GM23338 (cell line): ENCODE results near the gene RPL32. TPM values are rescaled to one million over a fixed set of nuclear protein-coding genes. Genes with fewer than 3 reads are reported as not detected.

Experiments
- ATAC-seq: fragments of 200-7000 bp; cut with Tn5 transposase; 3 replicates; pipeline ENCODE4 v1.9.1; 2020
- DNase-seq: peaks from one replicate; pipeline ENCODE4 v3.0.0-alpha.2; 2015; ENCODE audit warnings: low spot score
- H2AFZ ChIP-seq: fragments of 200-600 bp; sonication (generic); 2 replicates; pipeline ENCODE4 v1.8.0; 2016; ENCODE audit warnings: antibody characterized with exemption, mild to moderate bottlenecking, moderate library complexity
- H3F3A ChIP-seq: fragments of 200-600 bp; sonication (generic); replicated peaks from 2 replicates; pipeline ENCODE4 v1.8.0; 2017; ENCODE audit warnings: antibody characterized with exemption, mixed run types, low read depth
- H3K27ac ChIP-seq: fragments of 200-600 bp; sonication (generic); 2 replicates; pipeline ENCODE4 v1.6.1; 2016; ENCODE audit warnings: low read depth
- H3K27me3 ChIP-seq: fragments of 200-600 bp; sonication (generic); 2 replicates; pipeline ENCODE4 v1.8.0; 2016; ENCODE audit warnings: mild to moderate bottlenecking, mixed run types, moderate library complexity; ENCODE audit not compliant: insufficient read depth
- H3K36me3 ChIP-seq: fragments of 200-600 bp; sonication (generic); 2 replicates; pipeline ENCODE4 v1.8.0; 2016; ENCODE audit warnings: mild to moderate bottlenecking; ENCODE audit not compliant: insufficient read depth
- H3K4me1 ChIP-seq: fragments of 200-600 bp; sonication (generic); 2 replicates; pipeline ENCODE4 v1.8.0; 2016; ENCODE audit warnings: mild to moderate bottlenecking, moderate library complexity; ENCODE audit not compliant: insufficient read depth
- H3K4me2 ChIP-seq: fragments of 200-600 bp; sonication (generic); 2 replicates; pipeline ENCODE4 v1.7.1; 2017; ENCODE audit warnings: mixed run types
- H3K4me3 ChIP-seq: fragments of 200-600 bp; sonication (generic); 2 replicates; pipeline ENCODE4 v1.6.1; 2016; ENCODE audit warnings: mixed run types
- H3K79me2 ChIP-seq: fragments of 200-600 bp; sonication (generic); replicated peaks from 2 replicates; pipeline ENCODE4 v1.8.0; 2017; ENCODE audit warnings: mild to moderate bottlenecking; ENCODE audit not compliant: insufficient read depth
- H3K9me2 ChIP-seq: fragments of 200-600 bp; sonication (generic); 2 replicates; pipeline ENCODE4 v1.8.0; 2017; ENCODE audit not compliant: insufficient read depth
- H4K20me1 ChIP-seq: fragments of 200-600 bp; sonication (generic); replicated peaks from 2 replicates; pipeline ENCODE4 v1.8.0; 2017; ENCODE audit warnings: mild to moderate bottlenecking; ENCODE audit not compliant: insufficient read depth
- H3K27ac Mint-ChIP-seq: 2 replicates; pipeline ENCODE4 v1.8.0; 2020; ENCODE audit warnings: inconsistent platforms, mild to moderate bottlenecking, moderate library complexity, mixed read lengths
- H3K27me3 Mint-ChIP-seq: 3 replicates; pipeline ENCODE4 v1.8.0; 2022; ENCODE audit warnings: low read depth, mild to moderate bottlenecking, moderate library complexity, mixed read lengths, inconsistent platforms; ENCODE audit not compliant: insufficient read depth, poor library complexity
- H3K36me3 Mint-ChIP-seq: 3 replicates; pipeline ENCODE4 v1.8.0; 2021; ENCODE audit warnings: low read depth, mild to moderate bottlenecking, inconsistent platforms, moderate library complexity, mixed read lengths
- H3K4me1 Mint-ChIP-seq: 3 replicates; pipeline ENCODE4 v1.8.0; 2020; ENCODE audit warnings: mild to moderate bottlenecking, inconsistent platforms, mixed read lengths
- H3K4me3 Mint-ChIP-seq: 3 replicates; pipeline ENCODE4 v1.8.0; 2021; ENCODE audit warnings: moderate library complexity, mild to moderate bottlenecking, inconsistent platforms, mixed read lengths
- H3K9me3 Mint-ChIP-seq: 3 replicates; pipeline ENCODE4 v1.8.0; 2020; ENCODE audit warnings: moderate library complexity, mild to moderate bottlenecking, inconsistent platforms, mixed read lengths
- EZH2phosphoT487 ChIP-seq: fragments of 200-600 bp; sonication (generic); IDR thresholded peaks from one replicate; pipeline ENCODE4 v1.8.1; 2018; ENCODE audit warnings: antibody characterized with exemption; ENCODE audit not compliant: unreplicated experiment
- JUNB ChIP-seq: IDR thresholded peaks from one replicate; pipeline ENCODE4 v1.6.1; 2016; ENCODE audit warnings: antibody characterized with exemption; ENCODE audit not compliant: unreplicated experiment
- NANOG ChIP-seq: IDR thresholded peaks from 2 replicates; pipeline ENCODE4 v1.6.1; 2016; ENCODE audit warnings: antibody characterized with exemption, borderline replicate concordance
- POLR2AphosphoS5 ChIP-seq: IDR thresholded peaks from 2 replicates; pipeline ENCODE4 v1.6.1; 2016; ENCODE audit warnings: antibody characterized with exemption, low read depth
- polyA plus RNA-seq: library from polyadenylated mRNA; unstranded; fragments of >200 nt; fragmentation: Nextera tagmentation; extraction: Ambion mirVana; gene quantifications from 2 replicates; pipeline ENCODE4 v1.2.1, GENCODE V29; 2016
- total RNA-seq: library from RNA; depleted of rRNA; stranded (reverse); fragments of >200 nt; shearing (Covaris generic); gene quantifications from 2 replicates; pipeline ENCODE4 v1.2.3, GENCODE V29; 2014
- TF ChIP-seq, protein P1 (sequence below), 2 experiments: fragments of 200-600 bp in 1 of 2; sonication (generic) in 1 of 2; conservative IDR thresholded peaks; 2 replicates each; pipeline versions ENCODE4 v1.5.1 to v1.6.1; 2016 to 2017; ENCODE audit warnings: antibody characterized with exemption in 2 of 2, low read depth in 2 of 2, mild to moderate bottlenecking in 2 of 2, moderate library complexity in 1 of 2
- TF ChIP-seq, protein P2 (sequence below): fragments of 250-450 bp; sonication (Bioruptor Pico); IDR thresholded peaks from 2 replicates; pipeline ENCODE4 v1.5.0; 2020; ENCODE audit warnings: mild to moderate bottlenecking, moderate library complexity
- TF ChIP-seq, protein P3 (sequence below): IDR thresholded peaks from one replicate; pipeline ENCODE4 v1.6.1; 2018; ENCODE audit warnings: antibody characterized with exemption; ENCODE audit not compliant: unreplicated experiment

RPL32 gene
- total and polyA plus RNA-seq, 2 experiments from 2014 or later: 561 to 2,550 TPM

DNA sequence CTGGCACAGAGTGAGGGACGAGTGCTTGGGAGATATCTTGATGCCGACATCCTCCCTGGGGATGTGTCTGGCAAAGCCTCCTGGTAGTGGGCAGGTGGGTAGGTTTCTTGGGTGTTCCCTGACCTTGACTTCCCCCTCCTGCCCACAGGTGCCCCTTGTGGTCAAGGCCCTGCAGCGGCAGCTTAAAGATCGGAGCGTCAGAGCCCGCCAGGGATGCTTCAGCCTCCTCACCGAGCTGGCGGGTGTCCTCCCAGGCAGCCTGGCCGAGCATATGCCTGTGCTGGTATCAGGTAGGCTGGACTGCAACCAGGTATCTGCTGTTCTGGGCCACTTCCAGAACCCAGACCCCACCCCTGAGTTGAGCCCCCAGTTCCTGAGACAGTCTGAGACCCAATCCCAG, 25.6 kb downstream of the RPL32 start:
- no peak overlapping the region for H3K4me3 ChIP-seq
- no peaks in the 10 kb centered on the region for H3K27me3 ChIP-seq
- H3K27ac ChIP-seq: no peak overlapping the region
- no peak overlapping the region for H3K27ac Mint-ChIP-seq
- DNase-seq (peak; percentile 66), ATAC-seq (peak; percentile 68)
- no peaks in the 10 kb centered on the region for H3K79me2 ChIP-seq
- H3K4me3 Mint-ChIP-seq: no peak overlapping the region
- peaks cover 5% of the 10 kb centered on the region for H3K4me1 ChIP-seq
- no peak overlapping the region for H3K4me2 ChIP-seq
- no peaks in the 10 kb centered on the region for H4K20me1 ChIP-seq
- H3K9me2 ChIP-seq: no peaks in the 10 kb centered on the region
- H2AFZ ChIP-seq: no peak overlapping the region
- H3K4me1 Mint-ChIP-seq: peaks cover 3% of the 10 kb centered on the region
- H3K9me3 Mint-ChIP-seq: no peaks in the 10 kb centered on the region
- H3K36me3 Mint-ChIP-seq: peaks cover 8% of the 10 kb centered on the region; the same call in 2 of the 3 replicates
- no peaks in the 10 kb centered on the region for H3K36me3 ChIP-seq
- TF ChIP-seq, protein P1, sequence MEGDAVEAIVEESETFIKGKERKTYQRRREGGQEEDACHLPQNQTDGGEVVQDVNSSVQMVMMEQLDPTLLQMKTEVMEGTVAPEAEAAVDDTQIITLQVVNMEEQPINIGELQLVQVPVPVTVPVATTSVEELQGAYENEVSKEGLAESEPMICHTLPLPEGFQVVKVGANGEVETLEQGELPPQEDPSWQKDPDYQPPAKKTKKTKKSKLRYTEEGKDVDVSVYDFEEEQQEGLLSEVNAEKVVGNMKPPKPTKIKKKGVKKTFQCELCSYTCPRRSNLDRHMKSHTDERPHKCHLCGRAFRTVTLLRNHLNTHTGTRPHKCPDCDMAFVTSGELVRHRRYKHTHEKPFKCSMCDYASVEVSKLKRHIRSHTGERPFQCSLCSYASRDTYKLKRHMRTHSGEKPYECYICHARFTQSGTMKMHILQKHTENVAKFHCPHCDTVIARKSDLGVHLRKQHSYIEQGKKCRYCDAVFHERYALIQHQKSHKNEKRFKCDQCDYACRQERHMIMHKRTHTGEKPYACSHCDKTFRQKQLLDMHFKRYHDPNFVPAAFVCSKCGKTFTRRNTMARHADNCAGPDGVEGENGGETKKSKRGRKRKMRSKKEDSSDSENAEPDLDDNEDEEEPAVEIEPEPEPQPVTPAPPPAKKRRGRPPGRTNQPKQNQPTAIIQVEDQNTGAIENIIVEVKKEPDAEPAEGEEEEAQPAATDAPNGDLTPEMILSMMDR (conservative IDR thresholded peaks at IDR 0.05; ENCODE audit: low read depth in 2 of 2): peak; percentile 38 to 61
- no peak for TF ChIP-seq EZH2phosphoT487
- TF ChIP-seq, protein P2, sequence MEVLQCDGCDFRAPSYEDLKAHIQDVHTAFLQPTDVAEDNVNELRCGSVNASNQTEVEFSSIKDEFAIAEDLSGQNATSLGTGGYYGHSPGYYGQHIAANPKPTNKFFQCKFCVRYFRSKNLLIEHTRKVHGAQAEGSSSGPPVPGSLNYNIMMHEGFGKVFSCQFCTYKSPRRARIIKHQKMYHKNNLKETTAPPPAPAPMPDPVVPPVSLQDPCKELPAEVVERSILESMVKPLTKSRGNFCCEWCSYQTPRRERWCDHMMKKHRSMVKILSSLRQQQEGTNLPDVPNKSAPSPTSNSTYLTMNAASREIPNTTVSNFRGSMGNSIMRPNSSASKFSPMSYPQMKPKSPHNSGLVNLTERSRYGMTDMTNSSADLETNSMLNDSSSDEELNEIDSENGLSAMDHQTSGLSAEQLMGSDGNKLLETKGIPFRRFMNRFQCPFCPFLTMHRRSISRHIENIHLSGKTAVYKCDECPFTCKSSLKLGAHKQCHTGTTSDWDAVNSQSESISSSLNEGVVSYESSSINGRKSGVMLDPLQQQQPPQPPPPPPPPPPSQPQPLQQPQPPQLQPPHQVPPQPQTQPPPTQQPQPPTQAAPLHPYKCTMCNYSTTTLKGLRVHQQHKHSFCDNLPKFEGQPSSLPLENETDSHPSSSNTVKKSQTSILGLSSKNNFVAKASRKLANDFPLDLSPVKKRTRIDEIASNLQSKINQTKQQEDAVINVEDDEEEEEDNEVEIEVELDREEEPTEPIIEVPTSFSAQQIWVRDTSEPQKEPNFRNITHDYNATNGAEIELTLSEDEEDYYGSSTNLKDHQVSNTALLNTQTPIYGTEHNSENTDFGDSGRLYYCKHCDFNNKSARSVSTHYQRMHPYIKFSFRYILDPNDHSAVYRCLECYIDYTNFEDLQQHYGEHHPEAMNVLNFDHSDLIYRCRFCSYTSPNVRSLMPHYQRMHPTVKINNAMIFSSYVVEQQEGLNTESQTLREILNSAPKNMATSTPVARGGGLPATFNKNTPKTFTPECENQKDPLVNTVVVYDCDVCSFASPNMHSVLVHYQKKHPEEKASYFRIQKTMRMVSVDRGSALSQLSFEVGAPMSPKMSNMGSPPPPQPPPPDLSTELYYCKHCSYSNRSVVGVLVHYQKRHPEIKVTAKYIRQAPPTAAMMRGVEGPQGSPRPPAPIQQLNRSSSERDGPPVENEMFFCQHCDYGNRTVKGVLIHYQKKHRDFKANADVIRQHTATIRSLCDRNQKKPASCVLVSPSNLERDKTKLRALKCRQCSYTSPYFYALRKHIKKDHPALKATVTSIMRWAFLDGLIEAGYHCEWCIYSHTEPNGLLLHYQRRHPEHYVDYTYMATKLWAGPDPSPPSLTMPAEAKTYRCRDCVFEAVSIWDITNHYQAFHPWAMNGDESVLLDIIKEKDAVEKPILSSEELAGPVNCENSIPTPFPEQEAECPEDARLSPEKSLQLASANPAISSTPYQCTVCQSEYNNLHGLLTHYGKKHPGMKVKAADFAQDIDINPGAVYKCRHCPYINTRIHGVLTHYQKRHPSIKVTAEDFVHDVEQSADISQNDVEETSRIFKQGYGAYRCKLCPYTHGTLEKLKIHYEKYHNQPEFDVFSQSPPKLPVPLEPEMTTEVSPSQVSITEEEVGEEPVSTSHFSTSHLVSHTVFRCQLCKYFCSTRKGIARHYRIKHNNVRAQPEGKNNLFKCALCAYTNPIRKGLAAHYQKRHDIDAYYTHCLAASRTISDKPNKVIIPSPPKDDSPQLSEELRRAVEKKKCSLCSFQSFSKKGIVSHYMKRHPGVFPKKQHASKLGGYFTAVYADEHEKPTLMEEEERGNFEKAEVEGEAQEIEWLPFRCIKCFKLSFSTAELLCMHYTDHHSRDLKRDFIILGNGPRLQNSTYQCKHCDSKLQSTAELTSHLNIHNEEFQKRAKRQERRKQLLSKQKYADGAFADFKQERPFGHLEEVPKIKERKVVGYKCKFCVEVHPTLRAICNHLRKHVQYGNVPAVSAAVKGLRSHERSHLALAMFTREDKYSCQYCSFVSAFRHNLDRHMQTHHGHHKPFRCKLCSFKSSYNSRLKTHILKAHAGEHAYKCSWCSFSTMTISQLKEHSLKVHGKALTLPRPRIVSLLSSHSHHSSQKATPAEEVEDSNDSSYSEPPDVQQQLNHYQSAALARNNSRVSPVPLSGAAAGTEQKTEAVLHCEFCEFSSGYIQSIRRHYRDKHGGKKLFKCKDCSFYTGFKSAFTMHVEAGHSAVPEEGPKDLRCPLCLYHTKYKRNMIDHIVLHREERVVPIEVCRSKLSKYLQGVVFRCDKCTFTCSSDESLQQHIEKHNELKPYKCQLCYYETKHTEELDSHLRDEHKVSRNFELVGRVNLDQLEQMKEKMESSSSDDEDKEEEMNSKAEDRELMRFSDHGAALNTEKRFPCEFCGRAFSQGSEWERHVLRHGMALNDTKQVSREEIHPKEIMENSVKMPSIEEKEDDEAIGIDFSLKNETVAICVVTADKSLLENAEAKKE (CRISPR knock-in tag): no peak
- H3K27me3 Mint-ChIP-seq: peaks cover 13% of the 10 kb centered on the region
- no peaks in the 10 kb centered on the region for H3F3A ChIP-seq

DNA sequence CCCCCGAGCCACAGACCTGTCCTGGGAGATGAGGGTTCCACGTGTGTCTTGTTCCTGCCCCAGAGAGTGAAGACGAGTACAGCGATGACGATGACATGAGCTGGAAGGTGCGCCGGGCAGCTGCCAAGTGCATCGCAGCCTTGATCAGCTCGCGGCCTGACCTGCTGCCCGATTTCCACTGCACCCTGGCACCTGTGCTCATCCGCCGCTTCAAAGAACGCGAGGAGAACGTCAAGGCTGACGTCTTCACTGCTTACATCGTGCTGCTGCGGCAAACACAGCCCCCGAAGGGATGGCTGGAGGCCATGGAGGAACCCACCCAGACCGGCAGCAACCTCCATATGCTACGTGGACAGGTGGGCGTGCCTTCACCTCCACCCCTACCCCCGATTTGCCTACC, 26.3 kb downstream of the RPL32 start:
- Histone ChIP-seq H3K36me3 (no peaks in the 10 kb centered on the region), H3K79me2 (no peaks in the 10 kb centered on the region), H3K27ac (no peak overlapping the region), H3F3A (no peaks in the 10 kb centered on the region), H3K4me2 (no peak overlapping the region), H3K4me1 (peaks cover 8% of the 10 kb centered on the region), H3K9me2 (no peaks in the 10 kb centered on the region), H3K4me3 (no peak overlapping the region), H3K27me3 (no peaks in the 10 kb centered on the region), H2AFZ (no peak overlapping the region), H4K20me1 (no peaks in the 10 kb centered on the region)
- no peak overlapping the region for H3K27ac Mint-ChIP-seq
- H3K4me1 Mint-ChIP-seq: peaks cover 7% of the 10 kb centered on the region
- H3K9me3 Mint-ChIP-seq: no peaks in the 10 kb centered on the region
- ATAC-seq (no peak), DNase-seq (no peak)
- H3K36me3 Mint-ChIP-seq: peaks cover 8% of the 10 kb centered on the region; the same call in 2 of the 3 replicates
- H3K27me3 Mint-ChIP-seq: peaks cover 13% of the 10 kb centered on the region
- H3K4me3 Mint-ChIP-seq: no peak overlapping the region
- TF ChIP-seq POLR2AphosphoS5 (no peak), JUNB (no peak), NANOG (no peak)
- TF ChIP-seq, protein P3, sequence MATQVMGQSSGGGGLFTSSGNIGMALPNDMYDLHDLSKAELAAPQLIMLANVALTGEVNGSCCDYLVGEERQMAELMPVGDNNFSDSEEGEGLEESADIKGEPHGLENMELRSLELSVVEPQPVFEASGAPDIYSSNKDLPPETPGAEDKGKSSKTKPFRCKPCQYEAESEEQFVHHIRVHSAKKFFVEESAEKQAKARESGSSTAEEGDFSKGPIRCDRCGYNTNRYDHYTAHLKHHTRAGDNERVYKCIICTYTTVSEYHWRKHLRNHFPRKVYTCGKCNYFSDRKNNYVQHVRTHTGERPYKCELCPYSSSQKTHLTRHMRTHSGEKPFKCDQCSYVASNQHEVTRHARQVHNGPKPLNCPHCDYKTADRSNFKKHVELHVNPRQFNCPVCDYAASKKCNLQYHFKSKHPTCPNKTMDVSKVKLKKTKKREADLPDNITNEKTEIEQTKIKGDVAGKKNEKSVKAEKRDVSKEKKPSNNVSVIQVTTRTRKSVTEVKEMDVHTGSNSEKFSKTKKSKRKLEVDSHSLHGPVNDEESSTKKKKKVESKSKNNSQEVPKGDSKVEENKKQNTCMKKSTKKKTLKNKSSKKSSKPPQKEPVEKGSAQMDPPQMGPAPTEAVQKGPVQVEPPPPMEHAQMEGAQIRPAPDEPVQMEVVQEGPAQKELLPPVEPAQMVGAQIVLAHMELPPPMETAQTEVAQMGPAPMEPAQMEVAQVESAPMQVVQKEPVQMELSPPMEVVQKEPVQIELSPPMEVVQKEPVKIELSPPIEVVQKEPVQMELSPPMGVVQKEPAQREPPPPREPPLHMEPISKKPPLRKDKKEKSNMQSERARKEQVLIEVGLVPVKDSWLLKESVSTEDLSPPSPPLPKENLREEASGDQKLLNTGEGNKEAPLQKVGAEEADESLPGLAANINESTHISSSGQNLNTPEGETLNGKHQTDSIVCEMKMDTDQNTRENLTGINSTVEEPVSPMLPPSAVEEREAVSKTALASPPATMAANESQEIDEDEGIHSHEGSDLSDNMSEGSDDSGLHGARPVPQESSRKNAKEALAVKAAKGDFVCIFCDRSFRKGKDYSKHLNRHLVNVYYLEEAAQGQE: no peak
